DOHH2 (cell line): ENCODE data around the gene ZBTB33.

Experiments
- H3F3A ChIP-seq: fragments of 200-600 bp; sonication (generic), shearing (Covaris generic); 2 replicates; pipeline ENCODE4 v1.6.0; 2016; ENCODE audit warnings: antibody characterized with exemption, mild to moderate bottlenecking; ENCODE audit not compliant: control insufficient read depth, insufficient read depth
- H3K27ac ChIP-seq: fragments of 200-600 bp; sonication (generic); 2 replicates; pipeline ENCODE4 v1.5.1; 2014; ENCODE audit warnings: low read depth, mild to moderate bottlenecking, low read length, moderate library complexity
- H3K27me3 ChIP-seq: fragments of 200-600 bp; sonication (generic); 2 replicates; pipeline ENCODE4 v1.6.1; 2014; ENCODE audit warnings: mild to moderate bottlenecking, low read length, mixed read lengths; ENCODE audit not compliant: control insufficient read depth
- H3K36me3 ChIP-seq: fragments of 200-600 bp; sonication (generic); 2 replicates; pipeline ENCODE4 v1.6.1; 2014; ENCODE audit warnings: mild to moderate bottlenecking, low read length, moderate library complexity, mixed read lengths; ENCODE audit not compliant: control insufficient read depth
- H3K4me1 ChIP-seq: fragments of 200-600 bp; sonication (generic); 2 replicates; pipeline ENCODE4 v1.6.1; 2014; ENCODE audit warnings: mild to moderate bottlenecking, low read length, mixed read lengths; ENCODE audit not compliant: control insufficient read depth
- H3K4me2 ChIP-seq: fragments of 200-600 bp; sonication (generic); 2 replicates; pipeline ENCODE4 v1.6.0; 2014; ENCODE audit warnings: mild to moderate bottlenecking, low read length, moderate library complexity
- H3K4me3 ChIP-seq: fragments of 200-600 bp; sonication (generic); 2 replicates; pipeline ENCODE4 v1.5.1; 2014; ENCODE audit warnings: mild to moderate bottlenecking, low read length, mixed read lengths
- H3K79me2 ChIP-seq: fragments of 200-600 bp; sonication (generic); 2 replicates; pipeline ENCODE4 v1.6.1; 2014; ENCODE audit warnings: mild to moderate bottlenecking, low read length, mixed read lengths; ENCODE audit not compliant: control insufficient read depth
- H3K9me2 ChIP-seq: fragments of 200-600 bp; sonication (generic); replicated peaks from 2 replicates; pipeline ENCODE4 v1.6.1; 2014; ENCODE audit warnings: mild to moderate bottlenecking, low read length, mixed read lengths; ENCODE audit not compliant: control insufficient read depth
- H3K9me3 ChIP-seq: fragments of 200-600 bp; sonication (generic); 2 replicates; pipeline ENCODE4 v1.6.1; 2014; ENCODE audit warnings: antibody characterized with exemption, low read length, mixed read lengths; ENCODE audit not compliant: control insufficient read depth, insufficient read depth
- H4K20me1 ChIP-seq: fragments of 200-600 bp; sonication (generic); 2 replicates; pipeline ENCODE4 v1.6.0; 2014; ENCODE audit warnings: low read depth, mild to moderate bottlenecking, antibody characterized with exemption, low read length, moderate library complexity; ENCODE audit not compliant: control insufficient read depth, insufficient read depth
- EZH2phosphoT487 ChIP-seq: fragments of 200-600 bp; sonication (generic); IDR thresholded peaks from 2 replicates; pipeline ENCODE4 v1.6.1; 2017; ENCODE audit warnings: borderline replicate concordance, mild to moderate bottlenecking, antibody characterized with exemption, low read length, moderate library complexity, mixed read lengths
- TF ChIP-seq, protein P1 (sequence below): fragments of 200-600 bp; sonication (generic); IDR thresholded peaks from one replicate; pipeline ENCODE4 v1.5.1; 2014; ENCODE audit warnings: antibody characterized with exemption, mild to moderate bottlenecking, low read depth, low read length; ENCODE audit not compliant: poor library complexity, severe bottlenecking

Gene ZBTB33

DNA sequence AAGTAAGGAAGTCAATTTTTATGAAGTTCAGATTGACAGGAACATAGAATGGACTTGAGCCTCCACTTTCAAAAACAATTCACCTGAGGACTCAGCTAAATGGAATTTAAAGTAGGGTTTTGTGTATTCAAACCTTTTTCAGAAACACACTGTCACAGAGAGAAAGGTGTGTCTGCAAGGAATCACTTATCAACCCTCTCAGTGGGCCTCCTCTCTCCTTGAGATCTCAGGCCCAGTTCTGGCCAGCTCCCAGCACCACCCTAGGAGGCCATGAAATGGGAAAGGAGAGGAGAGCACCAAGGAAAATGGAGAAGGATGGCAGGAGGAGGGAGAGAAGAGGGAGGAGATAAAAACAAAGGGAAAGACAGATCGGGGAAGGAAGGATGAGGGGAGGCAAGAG, 32.1 kb downstream of the ZBTB33 start:
- Histone ChIP-seq H3K4me1 (peaks cover 4% of the 10 kb centered on the region), H3K79me2 (no peaks in the 10 kb centered on the region), H4K20me1 (no peaks in the 10 kb centered on the region), H3K9me2 (no peaks in the 10 kb centered on the region), H3K4me3 (no peak overlapping the region), H3K27me3 (no peaks in the 10 kb centered on the region), H3K27ac (no peak overlapping the region), H3F3A (no peaks in the 10 kb centered on the region), H3K9me3 (no peaks in the 10 kb centered on the region), H3K4me2 (no peak overlapping the region), H3K36me3 (no peaks in the 10 kb centered on the region)
- no peak for TF ChIP-seq EZH2phosphoT487

DNA sequence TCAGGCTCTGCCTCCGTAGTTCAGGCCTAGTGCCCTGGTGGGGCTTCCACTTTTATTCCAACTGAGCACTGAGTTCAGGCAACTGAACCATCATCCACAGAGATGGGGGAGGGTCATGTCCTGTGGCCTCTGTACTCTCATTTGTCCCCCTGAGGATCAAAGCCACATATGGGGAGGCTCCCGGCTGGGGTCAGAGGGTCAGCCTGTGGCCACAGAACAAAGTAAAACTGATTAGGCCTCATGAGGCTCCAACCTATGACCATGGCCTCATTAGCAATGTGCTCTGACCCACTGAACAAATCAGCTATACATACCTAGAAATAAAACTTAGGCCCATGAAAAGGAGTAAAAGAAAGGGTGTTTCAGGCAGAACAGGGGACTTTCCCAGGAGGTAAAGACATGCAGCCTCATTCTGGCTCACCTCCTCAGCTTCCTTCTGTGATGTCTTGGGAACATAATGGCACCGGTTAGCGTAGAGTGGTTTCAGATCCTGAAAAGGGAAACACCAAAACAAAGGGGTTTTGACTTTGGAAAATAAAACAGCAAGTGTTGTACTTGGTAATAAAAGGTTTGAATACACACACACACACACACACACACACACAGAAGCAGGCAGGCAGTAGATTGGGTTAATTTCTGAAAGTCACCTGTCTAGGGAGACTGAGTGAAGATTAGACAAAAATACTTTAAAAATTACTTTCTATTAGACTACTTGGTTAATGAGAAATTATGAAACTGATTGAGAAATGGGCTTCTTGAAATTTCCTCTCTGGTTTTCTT, 36.3 kb downstream of the ZBTB33 start:
- no peaks in the 10 kb centered on the region for H3K27me3 ChIP-seq
- H3K27ac ChIP-seq: no peak overlapping the region
- peaks cover 7% of the 10 kb centered on the region for H3K4me1 ChIP-seq
- no peaks in the 10 kb centered on the region for H3K79me2 ChIP-seq
- no peaks in the 10 kb centered on the region for H3K9me2 ChIP-seq
- H3K4me2 ChIP-seq: no peak overlapping the region
- no peak for TF ChIP-seq EZH2phosphoT487
- TF ChIP-seq, protein P1, sequence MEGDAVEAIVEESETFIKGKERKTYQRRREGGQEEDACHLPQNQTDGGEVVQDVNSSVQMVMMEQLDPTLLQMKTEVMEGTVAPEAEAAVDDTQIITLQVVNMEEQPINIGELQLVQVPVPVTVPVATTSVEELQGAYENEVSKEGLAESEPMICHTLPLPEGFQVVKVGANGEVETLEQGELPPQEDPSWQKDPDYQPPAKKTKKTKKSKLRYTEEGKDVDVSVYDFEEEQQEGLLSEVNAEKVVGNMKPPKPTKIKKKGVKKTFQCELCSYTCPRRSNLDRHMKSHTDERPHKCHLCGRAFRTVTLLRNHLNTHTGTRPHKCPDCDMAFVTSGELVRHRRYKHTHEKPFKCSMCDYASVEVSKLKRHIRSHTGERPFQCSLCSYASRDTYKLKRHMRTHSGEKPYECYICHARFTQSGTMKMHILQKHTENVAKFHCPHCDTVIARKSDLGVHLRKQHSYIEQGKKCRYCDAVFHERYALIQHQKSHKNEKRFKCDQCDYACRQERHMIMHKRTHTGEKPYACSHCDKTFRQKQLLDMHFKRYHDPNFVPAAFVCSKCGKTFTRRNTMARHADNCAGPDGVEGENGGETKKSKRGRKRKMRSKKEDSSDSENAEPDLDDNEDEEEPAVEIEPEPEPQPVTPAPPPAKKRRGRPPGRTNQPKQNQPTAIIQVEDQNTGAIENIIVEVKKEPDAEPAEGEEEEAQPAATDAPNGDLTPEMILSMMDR: no peak
- H3K9me3 ChIP-seq: no peaks in the 10 kb centered on the region
- H3K36me3 ChIP-seq: no peaks in the 10 kb centered on the region
- no peaks in the 10 kb centered on the region for H4K20me1 ChIP-seq
- no peak overlapping the region for H3K4me3 ChIP-seq
- H3F3A ChIP-seq: no peaks in the 10 kb centered on the region

DNA sequence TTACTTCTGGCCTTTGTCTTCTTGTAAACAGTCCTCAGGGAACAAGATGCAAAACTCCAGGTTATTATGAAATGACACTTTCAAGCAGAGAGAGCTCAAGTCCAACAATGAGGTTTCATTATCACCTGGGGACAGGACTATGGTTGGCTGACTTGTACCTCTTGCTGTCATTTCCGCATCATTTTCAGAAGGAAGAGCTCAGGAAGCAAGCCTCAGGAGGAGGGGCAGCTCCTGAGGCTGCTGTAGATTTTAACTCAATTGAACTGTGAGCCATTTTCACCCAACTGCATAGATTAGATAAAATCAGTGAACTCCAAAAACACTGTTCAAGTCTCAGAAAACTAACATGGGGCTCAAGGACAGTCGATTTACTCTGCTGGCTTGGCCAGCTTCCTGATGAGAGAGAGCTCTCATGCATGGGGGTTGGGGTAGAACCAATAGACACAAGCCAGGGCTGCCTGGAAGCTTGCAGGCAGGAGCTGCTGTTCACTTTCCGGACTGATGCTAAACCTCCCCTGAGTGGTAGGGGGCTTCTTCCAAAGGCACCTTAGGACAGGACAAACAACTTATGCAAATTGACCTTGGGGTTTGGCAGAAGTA, 37.0 kb downstream of the ZBTB33 start:
- no peaks in the 10 kb centered on the region for H3K79me2 ChIP-seq
- H4K20me1 ChIP-seq: no peaks in the 10 kb centered on the region
- no peaks in the 10 kb centered on the region for H3F3A ChIP-seq
- no peaks in the 10 kb centered on the region for H3K27me3 ChIP-seq
- no peak overlapping the region for H3K27ac ChIP-seq
- no peak overlapping the region for H3K4me3 ChIP-seq
- no peaks in the 10 kb centered on the region for H3K9me2 ChIP-seq
- no peaks in the 10 kb centered on the region for H3K9me3 ChIP-seq
- H3K36me3 ChIP-seq: no peaks in the 10 kb centered on the region
- TF ChIP-seq, protein P1: no peak
- no peak for TF ChIP-seq EZH2phosphoT487
- no peak overlapping the region for H3K4me2 ChIP-seq
- H3K4me1 ChIP-seq: peaks cover 7% of the 10 kb centered on the region

DNA sequence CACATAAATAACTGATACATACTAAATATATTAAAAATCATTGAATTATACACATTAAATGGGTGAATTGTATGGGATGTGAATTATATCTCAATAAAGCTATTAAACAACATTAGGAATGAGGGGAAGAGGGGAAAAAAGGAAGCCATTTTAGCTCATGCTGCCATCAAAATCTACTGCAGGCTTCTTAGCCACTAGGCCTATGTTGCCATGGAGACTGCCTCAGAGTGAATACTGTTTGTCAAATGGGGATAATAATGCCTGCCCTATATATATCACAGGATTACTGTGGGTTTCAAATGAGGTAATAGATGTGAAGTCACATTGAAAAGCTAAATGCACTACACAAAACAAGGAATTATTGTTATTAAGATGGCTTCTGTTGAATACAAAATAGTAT, 39.5 kb downstream of the ZBTB33 start:
- H3K4me2 ChIP-seq: no peak overlapping the region
- no peak overlapping the region for H3K4me3 ChIP-seq
- H3K36me3 ChIP-seq: no peaks in the 10 kb centered on the region
- H3F3A ChIP-seq: no peaks in the 10 kb centered on the region
- H3K9me2 ChIP-seq: no peaks in the 10 kb centered on the region
- no peaks in the 10 kb centered on the region for H3K27me3 ChIP-seq
- no peaks in the 10 kb centered on the region for H3K79me2 ChIP-seq
- no peak overlapping the region for H3K27ac ChIP-seq
- no peak for TF ChIP-seq EZH2phosphoT487
- TF ChIP-seq, protein P1: no peak
- no peaks in the 10 kb centered on the region for H3K9me3 ChIP-seq
- peaks cover 7% of the 10 kb centered on the region for H3K4me1 ChIP-seq
- no peaks in the 10 kb centered on the region for H4K20me1 ChIP-seq
